H9 (cell line): ENCODE measurements around the gene CD47. TPM values are rescaled to one million over a fixed set of nuclear protein-coding genes. Genes with fewer than 3 reads are reported as not detected.
A peak's percentile ranks its signal among the peaks of the same experiment; 100 is the strongest.

Experiments
- DNase-seq: peaks from one replicate; pipeline ENCODE4 v3.0.0-alpha.2; 2017
- H2AFZ ChIP-seq: one replicate; pipeline ENCODE4 v1.6.1; 2013; ENCODE audit warnings: mild to moderate bottlenecking, low read length, control low read depth, moderate library complexity
- H2AK5ac ChIP-seq: 2 replicates; pipeline ENCODE4 v1.6.1; 2013; ENCODE audit warnings: low read length, control low read depth, mixed read lengths; ENCODE audit not compliant: insufficient read length
- H2BK120ac ChIP-seq: one replicate; pipeline ENCODE4 v1.6.1; 2013; ENCODE audit warnings: low read depth, mild to moderate bottlenecking, low read length, control low read depth, inconsistent platforms; ENCODE audit not compliant: poor library complexity, severe bottlenecking
- H2BK12ac ChIP-seq: 2 replicates; pipeline ENCODE4 v1.6.1; 2013; ENCODE audit warnings: low read length, control low read depth, mixed read lengths, low read depth; ENCODE audit not compliant: insufficient read length
- H2BK15ac ChIP-seq: 2 replicates; pipeline ENCODE4 v1.6.1; 2013; ENCODE audit warnings: low read depth, low read length, control low read depth
- H2BK20ac ChIP-seq: one replicate; pipeline ENCODE4 v1.6.1; 2013; ENCODE audit warnings: low read depth, mild to moderate bottlenecking, low read length, control low read depth, inconsistent platforms; ENCODE audit not compliant: poor library complexity, severe bottlenecking
- H2BK5ac ChIP-seq: 2 replicates; pipeline ENCODE4 v1.6.1; 2013; ENCODE audit warnings: low read length, control low read depth, mixed read lengths; ENCODE audit not compliant: insufficient read length
- H3K14ac ChIP-seq: 2 replicates; pipeline ENCODE4 v1.6.1; 2013; ENCODE audit warnings: low read length, control low read depth; ENCODE audit not compliant: insufficient read depth
- H3K18ac ChIP-seq: 2 replicates; pipeline ENCODE4 v1.6.1; 2013; ENCODE audit warnings: low read depth, mild to moderate bottlenecking, mixed read lengths, low read length, control low read depth; ENCODE audit not compliant: insufficient read length
- H3K23ac ChIP-seq: 2 replicates; pipeline ENCODE4 v1.6.1; 2013; ENCODE audit warnings: low read length, control low read depth, mixed read lengths, low read depth; ENCODE audit not compliant: insufficient read length
- H3K23me2 ChIP-seq: 2 replicates; pipeline ENCODE4 v1.6.1; 2013; ENCODE audit warnings: low read depth, mild to moderate bottlenecking, mixed read lengths, low read length, control low read depth; ENCODE audit not compliant: insufficient read length, poor library complexity, severe bottlenecking
- H3K27ac ChIP-seq: 2 replicates; pipeline ENCODE4 v1.5.1; 2013; ENCODE audit warnings: low read length, control low read depth, mixed read lengths, low read depth; ENCODE audit not compliant: insufficient read length
- H3K27me3 ChIP-seq: 2 replicates; pipeline ENCODE4 v1.6.1; 2013; ENCODE audit warnings: low read length, control low read depth, inconsistent platforms; ENCODE audit not compliant: insufficient read depth
- H3K4ac ChIP-seq: 2 replicates; pipeline ENCODE4 v1.6.1; 2013; ENCODE audit warnings: low read depth, mild to moderate bottlenecking, control low read depth, inconsistent platforms, low read length, moderate library complexity
- H3K4me1 ChIP-seq: 2 replicates; pipeline ENCODE4 v1.6.1; 2013; ENCODE audit warnings: low read length, control low read depth, inconsistent platforms; ENCODE audit not compliant: insufficient read depth
- H3K4me2 ChIP-seq: 2 replicates; pipeline ENCODE4 v1.6.1; 2013; ENCODE audit warnings: low read length, control low read depth, mixed read lengths; ENCODE audit not compliant: insufficient read length, insufficient read depth
- H3K56ac ChIP-seq: 2 replicates; pipeline ENCODE4 v1.6.1; 2013; ENCODE audit warnings: low read depth, mild to moderate bottlenecking, mixed read lengths, low read length, control low read depth; ENCODE audit not compliant: insufficient read length
- H3K79me1 ChIP-seq: 2 replicates; pipeline ENCODE4 v1.6.1; 2013; ENCODE audit warnings: low read depth, mild to moderate bottlenecking, moderate library complexity, low read length, control low read depth, inconsistent platforms; ENCODE audit not compliant: insufficient read depth, poor library complexity, severe bottlenecking
- H3K79me2 ChIP-seq: 2 replicates; pipeline ENCODE4 v1.6.1; 2013; ENCODE audit warnings: low read length, control low read depth, inconsistent platforms; ENCODE audit not compliant: insufficient read depth
- H3K9ac ChIP-seq: 2 replicates; pipeline ENCODE4 v1.6.1; 2013; ENCODE audit warnings: low read length, control low read depth, mixed read lengths; ENCODE audit not compliant: insufficient read length; ENCODE audit errors: extremely low read depth
- H3K9me3 ChIP-seq: one replicate; pipeline ENCODE4 v1.6.1; 2013; ENCODE audit warnings: low read depth, low read length, inconsistent platforms; ENCODE audit not compliant: control insufficient read depth
- H3T11ph ChIP-seq: one replicate; pipeline ENCODE4 v1.6.1; 2013; ENCODE audit warnings: mild to moderate bottlenecking, low read length, control low read depth, inconsistent platforms
- H4K20me1 ChIP-seq: one replicate; pipeline ENCODE4 v1.6.1; 2013; ENCODE audit not compliant: control insufficient read depth, insufficient read length, insufficient read depth
- H4K5ac ChIP-seq: 2 replicates; pipeline ENCODE4 v1.6.1; 2013; ENCODE audit warnings: low read depth, mild to moderate bottlenecking, mixed read lengths, low read length, control low read depth; ENCODE audit not compliant: insufficient read length
- H4K8ac ChIP-seq: replicated peaks from 2 replicates; pipeline ENCODE4 v1.6.1; 2013; ENCODE audit warnings: low read length, control low read depth, mixed read lengths, low read depth; ENCODE audit not compliant: insufficient read length
- H4K91ac ChIP-seq: 2 replicates; pipeline ENCODE4 v1.6.1; 2013; ENCODE audit warnings: low read depth, mild to moderate bottlenecking, moderate library complexity, mixed read lengths, low read length, control low read depth; ENCODE audit not compliant: insufficient read length
- H3K27ac Mint-ChIP-seq, 3 experiments: 2 replicates in 2 of 3; 3 replicates in 1 of 3; pipeline ENCODE4 v1.8.0; 2020 to 2021; ENCODE audit warnings: mixed read lengths in 3 of 3, mild to moderate bottlenecking in 1 of 3, moderate library complexity in 1 of 3
- H3K27me3 Mint-ChIP-seq: 2 replicates; pipeline ENCODE4 v1.8.0; 2021; ENCODE audit warnings: low read depth, mild to moderate bottlenecking, moderate library complexity, mixed read lengths
- H3K36me3 Mint-ChIP-seq, 3 experiments: 2 replicates in 2 of 3; 3 replicates in 1 of 3; pipeline ENCODE4 v1.8.0; 2020 to 2021; ENCODE audit warnings: low read depth in 3 of 3, mixed read lengths in 3 of 3; ENCODE audit not compliant: insufficient read depth in 1 of 3
- H3K4me1 Mint-ChIP-seq, 2 experiments: 2 replicates each; pipeline ENCODE4 v1.8.0; 2020; ENCODE audit warnings: mixed read lengths in 2 of 2
- H3K4me3 Mint-ChIP-seq, 2 experiments: 2 replicates in 1 of 2; 3 replicates in 1 of 2; pipeline ENCODE4 v1.8.0; 2020 to 2021; ENCODE audit warnings: mild to moderate bottlenecking in 2 of 2, mixed read lengths in 2 of 2, moderate library complexity in 1 of 2
- H3K9me3 Mint-ChIP-seq, 2 experiments: 2 replicates in 1 of 2; 3 replicates in 1 of 2; pipeline ENCODE4 v1.8.0; 2020; ENCODE audit warnings: mild to moderate bottlenecking in 2 of 2, mixed read lengths in 2 of 2, moderate library complexity in 1 of 2
- CTCF ChIP-seq: fragments of 200-600 bp; sonication (generic); conservative IDR thresholded peaks from 3 replicates; pipeline ENCODE4 v1.8.0; 2021; ENCODE audit warnings: antibody characterized with exemption, mild to moderate bottlenecking
- WGBS: extraction: QIAGEN DNeasy Blood & Tissue Kit; methylation state at CpG from one replicate; pipeline ENCODE4 v1.1.7; 2013; ENCODE audit warnings: missing lambda C conversion rate, low lambda C conversion rate, mixed read lengths; ENCODE audit not compliant: insufficient read length; ENCODE audit errors: extremely low coverage; 5-methylcytosine and 5-hydroxymethylcytosine counted together
- total RNA-seq: library from RNA; stranded (reverse); gene quantifications from 2 replicates; pipeline ENCODE4 v1.2.1, GENCODE V29; 2021

The CD47 gene
- total RNA-seq, 1 experiment from 2014 or later = 15.4 TPM

- Histone ChIP-seq H3K27me3 (no peaks in the 10 kb centered on the region), H3K14ac (no peak overlapping the region), H2BK12ac (no peak overlapping the region), H3K9ac (no peak overlapping the region), H4K8ac (no peak overlapping the region), H3K56ac (no peak overlapping the region), H3K23ac (no peak overlapping the region), H2BK20ac (no peak overlapping the region), H3K4me2 (no peak overlapping the region), H4K20me1 (no peaks in the 10 kb centered on the region), H3K23me2 (no peaks in the 10 kb centered on the region), H4K91ac (no peak overlapping the region), H2BK5ac (no peak overlapping the region), H3K79me1 (no peaks in the 10 kb centered on the region), H3K4ac (no peak overlapping the region), H2BK15ac (no peak overlapping the region), H3K4me1 (peaks cover 5% of the 10 kb centered on the region; the same call in 1 of the 2 replicates), H4K5ac (no peak overlapping the region), H2BK120ac (no peak overlapping the region), H3T11ph (no peak overlapping the region), H2AFZ (no peak overlapping the region), H2AK5ac (no peak overlapping the region), H3K9me3 (no peaks in the 10 kb centered on the region), H3K27ac (no peak overlapping the region), H3K18ac (no peak overlapping the region), H3K79me2 (no peaks in the 10 kb centered on the region)
- Mint-ChIP-seq H3K4me1 (peaks cover 28 to 40% of the 10 kb centered on the region in 2 experiments), H3K4me3 (no peak overlapping the region; a peak in 2 of 5 replicates), H3K27me3 (0 out of 2 replicates have a peak, but pooled peaks cover 2% of the 10 kb centered on the region), H3K36me3 (peaks cover 0 to 9% (median 0%) of the 10 kb centered on the region in 3 experiments; a peak in 1 of 7 replicates), H3K9me3 (no peaks in the 10 kb centered on the region), H3K27ac (peak overlapping the region in 1 of 3 experiments; percentile 15; a peak in 1 of 7 replicates)
- TF ChIP-seq CTCF = no peak
- DNase-seq = no peak
- no CpG with 5 or more reads among the region's 2 CpGs for WGBS
Observed at GRCh38 chr3:108014943-108015342, 75.9 kb downstream of the CD47 start.
